Superior temporal gyrus (tissue), 1 donor: ENCODE measurements around the gene TTYH3.
"Not testable (repeated sequence)": the region's sequence is repeated elsewhere in the genome, so short reads cannot be mapped to it uniquely, and the experiment has no call there.

Experiments
- DNase-seq: peaks from one replicate; pipeline ENCODE4 v3.0.0-alpha.2; 2016; ENCODE audit errors: extremely low spot score

TTYH3 gene

GRCh38 chr7:2688409-2689342 lies 56.9 kb downstream of the TTYH3 start:
- peak; percentile 80 for DNase-seq

- no peak for DNase-seq
These were observed 57.6 kb downstream of the TTYH3 start for GRCh38 chr7:2689343-2689847.

- no peak for DNase-seq
These were observed 58.3 kb downstream of the TTYH3 start for GRCh38 chr7:2689951-2690705.

- DNase-seq = no peak
These were observed 59.4 kb downstream of the TTYH3 start for GRCh38 chr7:2691011-2691707.

- not testable (repeated sequence) for DNase-seq
These were observed 60.2 kb downstream of the TTYH3 start for GRCh38 chr7:2691932-2692439.

GRCh38 chr7:2692543-2692942 lies 60.8 kb downstream of the TTYH3 start:
- no peak for DNase-seq

- DNase-seq = not testable (repeated sequence)
These were observed 61.8 kb downstream of the TTYH3 start for GRCh38 chr7:2693420-2694121.

GRCh38 chr7:2694122-2694436 lies 62.3 kb downstream of the TTYH3 start:
- DNase-seq = not testable (repeated sequence)

GRCh38 chr7:2698581-2699288 lies 66.9 kb downstream of the TTYH3 start:
- no peak for DNase-seq

GRCh38 chr7:2699289-2699620 lies 67.5 kb downstream of the TTYH3 start:
- no peak for DNase-seq

- no peak for DNase-seq
These were observed 68.5 kb downstream of the TTYH3 start for GRCh38 chr7:2700141-2700850.

GRCh38 chr7:2701424-2701823 lies 69.6 kb downstream of the TTYH3 start:
- DNase-seq = no peak

GRCh38 chr7:2701832-2702593 lies 70.2 kb downstream of the TTYH3 start:
- peak; percentile 91 for DNase-seq

GRCh38 chr7:2702594-2702957 lies 70.8 kb downstream of the TTYH3 start:
- no peak for DNase-seq

- DNase-seq = no peak
These were observed 73.7 kb downstream of the TTYH3 start for GRCh38 chr7:2705371-2706096.

GRCh38 chr7:2706685-2707126 lies 74.9 kb downstream of the TTYH3 start:
- DNase-seq = no peak

GRCh38 chr7:2707481-2707880 lies 75.7 kb downstream of the TTYH3 start:
- no peak for DNase-seq

GRCh38 chr7:2708041-2708440 lies 76.3 kb downstream of the TTYH3 start:
- DNase-seq = no peak
